ENCODE results near the gene PTGER1.

Gene PTGER1

DNA sequence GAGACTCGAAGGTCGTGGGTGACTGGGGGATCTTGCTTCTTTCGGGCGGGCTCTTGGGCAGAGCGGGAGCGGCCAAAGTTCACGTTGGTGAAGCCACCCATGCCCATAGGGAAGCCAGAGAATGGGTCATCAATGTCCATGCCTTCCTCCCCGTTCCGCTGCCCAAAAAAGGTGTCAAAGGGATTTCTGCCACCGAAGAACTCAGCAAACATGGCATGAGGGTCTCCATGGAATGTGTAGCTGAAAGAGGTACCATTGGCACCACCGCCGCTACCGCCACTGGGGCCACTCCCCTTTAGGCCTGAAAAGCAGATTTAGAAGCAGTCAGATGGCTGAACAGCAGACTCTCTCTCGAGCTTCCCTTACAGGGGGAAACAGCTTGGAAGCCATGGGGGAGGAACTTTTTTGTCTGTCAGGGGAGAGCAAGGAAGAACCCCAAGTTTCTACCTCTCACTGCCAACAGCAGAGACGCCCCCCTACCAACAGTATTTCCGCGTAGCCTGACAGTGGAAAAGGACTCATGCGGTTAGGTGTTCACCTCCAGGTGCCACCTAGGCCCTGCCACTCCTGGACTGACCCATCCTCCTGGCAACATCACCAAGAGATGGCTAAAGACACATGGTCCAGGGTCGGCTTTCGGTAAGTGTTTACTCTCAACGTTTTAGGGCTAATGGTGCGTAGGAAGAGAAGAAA lies 41.7 kb upstream of the PTGER1 start:
- peak overlapping the region; percentile 95 for H3K4me3 ChIP-seq (ENCODE audit: low read length)
- no peak for TF ChIP-seq CTCF (conservative IDR thresholded peaks at IDR 0.05; ENCODE audit: low read length)
- DNase-seq (ENCODE audit: low read depth): no peak

DNA sequence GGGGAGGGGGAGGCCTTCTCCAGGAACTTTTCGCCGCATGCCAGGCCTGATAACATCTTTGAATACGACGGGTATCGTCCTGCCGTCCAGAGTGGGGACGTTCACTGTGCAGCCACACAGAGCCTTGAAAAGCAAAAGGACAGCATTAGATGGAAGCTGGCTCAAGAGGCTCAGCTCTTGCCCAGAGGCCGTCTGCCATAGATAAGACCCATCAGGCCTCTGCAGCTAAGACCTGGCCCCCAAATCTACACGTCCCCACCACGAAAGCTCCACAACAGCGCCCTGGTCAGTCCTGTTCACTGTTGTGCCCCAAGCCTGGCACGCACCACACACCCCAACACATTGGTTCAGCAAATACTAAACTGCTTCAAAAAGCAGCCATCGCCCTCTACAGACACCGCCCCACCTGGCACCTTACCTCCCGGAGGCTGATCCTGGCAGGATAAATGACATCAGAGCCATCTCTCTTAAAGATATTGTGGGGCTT lies 40.9 kb upstream of the PTGER1 start:
- no peak for DNase-seq (ENCODE audit: low read depth)
- TF ChIP-seq CTCF (conservative IDR thresholded peaks at IDR 0.05; ENCODE audit: low read length): no peak

GRCh38 chr19:14515501-14516047 lies 40.4 kb upstream of the PTGER1 start:
- TF ChIP-seq CTCF (conservative IDR thresholded peaks at IDR 0.05; ENCODE audit: low read length): no peak
- H3K4me3 ChIP-seq (ENCODE audit: low read length): peak overlapping the region; percentile 95
- no peak for DNase-seq (ENCODE audit: low read depth)

More for the DNA sequence above, 40.9 kb upstream of the PTGER1 start:
- H3K4me3 ChIP-seq (ENCODE audit: low read length): peak overlapping the region; percentile 95

- DNase-seq (ENCODE audit: low read depth): no peak
- H3K4me3 ChIP-seq (ENCODE audit: low read length): no peak overlapping the region
- TF ChIP-seq CTCF (conservative IDR thresholded peaks at IDR 0.05; ENCODE audit: low read length): no peak
Observed at GRCh38 chr19:14514215-14514863, 39.2 kb upstream of the PTGER1 start.

DNA sequence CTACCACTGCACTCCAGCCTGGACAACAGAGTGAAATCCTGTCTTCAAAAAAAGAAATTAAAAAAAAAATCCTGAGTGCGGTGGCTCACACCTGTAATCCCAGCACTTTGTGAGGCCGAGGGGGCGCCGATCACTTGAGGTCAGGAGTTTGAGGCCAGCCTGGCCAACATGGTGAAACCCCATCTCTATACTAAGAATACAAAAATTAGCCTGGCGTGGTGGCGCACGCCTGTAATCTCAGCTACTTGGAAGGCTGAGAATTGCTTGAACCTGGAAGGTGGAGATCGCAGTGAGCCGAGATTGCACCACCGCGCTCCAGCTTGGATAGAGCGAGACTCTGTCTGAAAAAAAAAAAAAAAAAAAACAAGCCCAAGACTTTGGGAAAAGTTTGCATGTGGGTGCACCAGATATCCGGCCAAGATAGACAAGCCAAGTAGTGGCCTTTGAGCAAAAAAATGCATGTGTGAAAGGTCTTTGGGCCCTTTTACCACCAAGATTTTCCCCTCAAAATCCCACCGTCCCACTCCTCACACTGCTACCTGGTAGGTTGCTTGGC lies 37.3 kb upstream of the PTGER1 start:
- DNase-seq (ENCODE audit: low read depth): no peak
- TF ChIP-seq CTCF (conservative IDR thresholded peaks at IDR 0.05; ENCODE audit: low read length): no peak
- no peak overlapping the region for H3K4me3 ChIP-seq (ENCODE audit: low read length)

DNA sequence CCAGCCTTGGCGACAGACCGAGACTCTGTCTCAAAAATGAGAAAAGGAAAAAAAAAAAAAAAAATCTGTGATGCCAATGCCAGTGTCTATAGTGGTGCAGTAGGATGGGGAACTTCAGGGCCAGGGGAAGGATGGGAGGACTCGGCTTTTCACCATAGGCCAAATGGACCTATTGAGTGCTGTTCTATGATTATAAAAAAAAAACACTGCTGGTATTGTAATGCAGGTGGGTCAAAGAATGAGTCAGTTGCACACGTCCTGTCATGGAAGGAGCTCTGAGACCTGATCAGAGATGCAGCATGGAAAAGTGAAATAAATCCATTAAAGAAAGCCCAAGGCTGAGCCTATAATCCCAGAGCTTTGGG lies 36.1 kb upstream of the PTGER1 start:
- DNase-seq (ENCODE audit: low read depth): no peak
- no peak for TF ChIP-seq CTCF (conservative IDR thresholded peaks at IDR 0.05; ENCODE audit: low read length)

More for the DNA sequence above, 36.1 kb upstream of the PTGER1 start:
- peak overlapping the region; percentile 22; the same call in 1 of the 2 replicates for H3K4me3 ChIP-seq (ENCODE audit: low read length)

Data from AG10803 (cell line).